NCI-H2081 treated with DMSO at 0.1 percent for 48 hours (cell line): ENCODE measurements around the gene KRT13.

Source experiments
- DNase-seq: peaks from one replicate; lab custom pipeline; 2025; lab: John Stamatoyannopoulos, UW

KRT13 gene

DNA sequence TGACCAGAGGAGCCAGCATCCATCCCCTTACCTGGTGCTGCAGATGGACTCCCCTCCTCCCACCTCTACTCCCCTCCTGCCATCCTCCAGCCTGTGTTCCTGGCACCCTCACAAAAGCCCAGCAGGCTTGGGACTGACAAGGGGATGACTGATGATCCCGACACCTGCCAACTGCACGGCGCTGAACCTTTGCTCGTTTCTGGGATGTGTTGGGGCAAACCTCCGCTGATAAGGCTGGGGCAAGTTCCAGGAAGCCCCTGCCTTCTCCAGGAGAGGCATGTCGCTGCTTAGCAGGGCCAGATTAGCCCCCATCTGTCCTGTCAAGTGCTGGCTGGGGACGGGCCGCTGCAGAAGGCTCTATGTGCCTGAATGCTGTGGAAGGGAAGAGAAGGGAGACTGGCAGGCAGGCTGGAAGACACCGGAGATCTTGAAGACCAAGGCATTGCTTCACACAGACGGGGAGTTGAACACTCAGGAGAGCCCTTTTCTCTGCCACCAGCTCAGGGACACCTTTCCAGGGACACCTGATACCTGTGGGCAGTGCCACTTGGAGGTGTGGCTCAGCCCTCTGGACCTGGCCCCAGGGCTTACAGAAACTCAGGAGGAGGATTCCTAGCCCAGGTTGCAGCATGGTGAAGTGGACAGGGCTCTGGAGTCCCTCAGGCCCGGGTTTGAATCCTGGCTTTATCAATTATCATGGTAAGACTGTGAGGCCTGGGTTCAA lies 14.3 kb upstream of the KRT13 start:
- DNase-seq = peak; percentile 85

DNA sequence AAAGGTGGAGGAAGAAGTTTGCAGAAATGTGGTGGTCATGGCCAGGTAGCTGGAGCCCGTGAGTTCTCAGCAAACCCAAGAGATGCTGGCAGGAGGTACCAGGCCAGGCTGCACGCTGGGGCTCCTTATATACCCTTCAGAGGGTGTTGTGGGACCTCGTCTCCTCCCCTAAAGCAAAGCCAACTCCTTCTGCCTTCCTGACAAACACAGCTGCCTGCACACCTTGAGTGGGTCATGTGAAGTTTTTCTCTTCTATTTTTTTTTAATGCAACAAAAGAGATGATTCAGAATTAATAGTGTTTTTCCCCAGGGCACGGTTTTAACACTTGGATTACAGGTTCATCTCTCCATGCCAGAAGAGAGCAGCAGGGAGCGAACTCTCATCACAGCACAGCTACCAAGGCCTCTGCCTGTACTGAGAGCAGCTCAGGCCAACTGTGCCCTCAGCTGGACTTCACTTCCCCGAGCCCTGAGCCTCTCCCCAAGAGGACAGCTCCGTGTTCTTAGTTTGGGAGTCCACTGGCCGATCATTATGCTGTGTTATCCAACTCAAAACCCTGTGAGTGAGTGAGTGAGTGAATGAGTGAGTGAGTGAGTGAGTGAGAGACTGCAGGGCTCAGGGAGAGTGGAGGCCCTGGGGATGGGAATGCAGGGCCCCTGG lies 13.5 kb upstream of the KRT13 start, which contains the start of gene KRT15:
Gene KRT15 (minus strand): TSS at position 102 of the 661 bp plus-strand sequence. CDS start 63 bp downstream, at position 39.
- peak; percentile 85 for DNase-seq

DNA sequence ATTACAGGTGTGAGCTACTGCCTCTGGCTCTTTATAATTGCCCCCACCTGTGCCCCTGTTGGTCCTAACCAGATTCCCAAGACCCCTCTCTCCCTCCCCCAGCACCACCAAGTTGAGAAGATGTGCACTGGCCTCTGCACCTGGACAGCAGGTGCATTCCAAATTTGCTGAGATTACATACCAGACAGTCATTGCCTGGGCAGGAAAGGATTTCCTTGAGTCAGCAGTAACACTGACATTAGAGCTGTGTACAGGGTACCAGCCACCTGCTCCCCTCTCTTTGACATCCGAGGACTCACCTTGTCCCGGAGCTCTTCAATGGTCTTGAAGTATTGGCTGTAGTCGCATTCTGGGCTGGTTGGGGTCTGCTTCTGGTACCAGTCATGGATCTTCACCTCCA lies 12.6 kb upstream of the KRT13 start:
- DNase-seq = no peak

DNA sequence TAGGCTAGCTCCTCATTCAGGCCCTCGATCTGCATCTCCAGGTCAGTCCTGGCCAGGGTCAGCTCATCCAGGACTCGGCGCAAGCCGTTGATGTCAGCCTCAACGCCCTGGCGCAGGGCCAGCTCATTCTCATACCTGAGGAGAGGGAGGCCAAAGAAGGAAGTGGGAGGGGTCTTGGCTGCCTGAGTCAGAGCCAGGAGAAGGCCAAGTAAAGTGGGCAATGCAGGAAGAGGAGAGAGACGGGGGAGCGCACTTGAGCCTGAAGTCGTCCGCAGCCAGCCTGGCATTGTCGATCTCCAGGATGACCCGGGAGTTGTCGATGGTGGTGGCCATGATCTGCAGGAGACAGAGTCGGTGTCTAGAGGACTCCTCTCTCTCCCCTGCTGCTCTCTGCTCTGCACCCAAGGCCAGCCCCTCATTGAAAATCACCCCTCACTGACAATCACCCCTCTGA lies 11.4 kb upstream of the KRT13 start:
- DNase-seq = no peak

DNA sequence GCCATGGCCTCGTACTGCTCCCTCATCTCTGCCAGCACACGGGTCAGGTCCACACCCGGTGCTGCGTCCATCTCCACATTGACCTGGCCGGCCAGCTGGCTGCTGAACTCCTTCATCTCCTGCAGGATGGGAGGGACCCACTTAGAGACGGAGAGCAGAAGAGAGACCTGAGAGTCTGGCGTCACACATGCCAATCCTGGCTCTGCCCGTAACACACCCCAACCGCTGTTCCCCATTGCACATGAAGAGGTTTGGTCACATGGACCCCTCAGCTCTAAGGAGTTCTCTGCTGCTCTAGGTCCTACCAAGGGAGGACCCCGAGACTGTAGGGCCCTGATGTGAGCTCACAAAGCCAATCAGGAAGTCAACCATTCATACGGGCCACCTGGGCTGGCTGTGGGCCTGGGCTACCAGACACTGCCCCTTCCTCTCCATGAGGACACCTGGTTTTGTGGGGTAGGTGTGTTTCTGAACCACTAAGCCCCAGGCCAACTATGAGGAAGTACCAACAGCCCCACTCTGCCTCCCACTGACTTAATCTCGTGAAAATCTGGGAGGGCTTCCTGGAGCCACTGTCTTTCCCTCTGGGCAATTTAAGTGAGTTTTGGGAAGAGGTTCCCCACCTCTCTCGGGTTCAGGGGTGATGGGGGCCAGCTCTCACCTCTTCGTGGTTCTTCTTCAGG lies 10.9 kb upstream of the KRT13 start:
- DNase-seq = no peak

DNA sequence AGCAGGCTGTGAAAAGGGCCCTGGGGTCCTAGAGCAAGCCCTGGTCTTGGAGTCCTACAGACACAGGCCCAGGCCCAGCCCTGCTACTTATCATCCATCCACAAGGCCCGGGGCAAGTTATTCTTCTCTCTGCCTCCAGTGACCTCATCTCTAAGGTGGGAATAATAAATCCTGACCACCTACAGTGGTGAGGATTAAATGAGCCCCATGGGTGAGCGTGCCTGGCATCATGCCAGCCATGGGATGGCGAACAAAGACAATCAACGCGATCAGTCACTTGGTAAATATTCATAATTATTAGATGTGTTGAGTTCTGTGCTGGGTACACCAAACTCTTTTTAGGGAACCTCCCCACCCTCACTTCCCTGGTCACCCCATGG lies 7.7 kb upstream of the KRT13 start:
- DNase-seq = peak; percentile 81

DNA sequence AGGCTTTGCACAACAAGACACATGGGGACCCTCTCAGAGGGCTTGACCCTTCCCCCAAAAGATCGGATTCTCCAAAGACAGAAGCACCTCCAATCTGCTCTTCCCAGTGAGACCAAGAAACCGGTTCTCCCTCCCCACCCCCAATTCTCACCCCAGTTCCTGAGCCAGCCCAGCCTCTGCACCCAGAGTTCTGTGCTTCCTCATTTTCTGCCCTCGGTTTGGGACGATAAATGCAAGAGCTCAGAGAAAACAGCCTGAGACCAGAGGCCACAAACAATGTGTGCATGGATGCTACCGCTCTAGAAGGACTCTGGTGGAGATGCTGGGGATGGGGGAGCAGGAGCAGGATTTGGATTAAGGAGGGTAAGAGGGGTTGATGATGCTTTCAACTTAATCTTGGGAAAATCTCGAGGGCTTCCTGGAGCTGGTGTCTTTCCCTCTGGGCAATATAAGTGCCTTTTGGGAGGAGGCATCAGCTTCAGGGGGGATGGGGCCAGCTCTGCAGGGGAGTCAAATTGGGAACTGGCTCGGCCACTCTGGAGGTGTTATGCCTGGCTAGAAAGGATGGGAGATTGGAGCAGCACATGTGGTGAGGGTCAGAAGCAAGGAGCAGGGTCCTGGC lies 7.2 kb upstream of the KRT13 start:
- DNase-seq = no peak

DNA sequence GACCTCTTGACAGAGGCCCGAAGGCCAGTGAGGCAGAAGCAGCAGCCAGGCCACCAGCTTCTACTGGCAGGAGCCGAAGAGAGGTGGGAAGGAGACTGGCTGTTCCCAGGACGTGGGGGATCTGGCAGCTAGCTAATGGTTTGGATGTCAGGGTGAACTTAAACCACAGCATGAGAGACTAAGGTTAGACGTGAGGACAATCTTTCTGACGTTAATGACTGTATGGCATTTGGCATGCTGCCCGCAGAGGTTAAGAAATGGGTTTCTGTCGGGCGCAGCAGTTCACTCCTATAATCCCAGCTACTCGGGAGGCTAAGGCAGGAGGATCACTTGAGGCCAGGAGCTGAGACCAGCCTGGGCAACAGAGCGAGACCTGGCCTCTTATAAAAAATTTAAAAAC lies 6.3 kb upstream of the KRT13 start:
- no peak for DNase-seq

DNA sequence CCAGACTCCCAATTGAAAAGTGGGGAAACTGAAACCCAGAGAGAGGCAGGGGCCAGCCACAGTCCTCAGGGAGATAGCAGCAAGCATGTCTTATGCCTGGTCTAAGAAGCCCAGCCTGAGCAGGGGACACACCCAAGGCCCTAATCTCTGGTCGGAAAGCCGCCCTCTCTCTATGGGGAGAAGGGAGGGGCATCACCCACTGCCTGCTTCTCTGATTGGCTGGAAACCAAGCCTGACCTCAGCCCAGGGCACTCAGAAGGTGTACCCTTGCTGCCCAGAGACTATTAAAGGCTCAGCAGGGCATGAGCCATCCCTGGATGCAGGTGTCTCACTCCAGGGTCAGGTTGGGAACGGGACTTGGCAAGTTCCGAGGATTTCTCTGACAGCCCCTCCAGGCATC lies 5.7 kb upstream of the KRT13 start:
- no peak for DNase-seq

DNA sequence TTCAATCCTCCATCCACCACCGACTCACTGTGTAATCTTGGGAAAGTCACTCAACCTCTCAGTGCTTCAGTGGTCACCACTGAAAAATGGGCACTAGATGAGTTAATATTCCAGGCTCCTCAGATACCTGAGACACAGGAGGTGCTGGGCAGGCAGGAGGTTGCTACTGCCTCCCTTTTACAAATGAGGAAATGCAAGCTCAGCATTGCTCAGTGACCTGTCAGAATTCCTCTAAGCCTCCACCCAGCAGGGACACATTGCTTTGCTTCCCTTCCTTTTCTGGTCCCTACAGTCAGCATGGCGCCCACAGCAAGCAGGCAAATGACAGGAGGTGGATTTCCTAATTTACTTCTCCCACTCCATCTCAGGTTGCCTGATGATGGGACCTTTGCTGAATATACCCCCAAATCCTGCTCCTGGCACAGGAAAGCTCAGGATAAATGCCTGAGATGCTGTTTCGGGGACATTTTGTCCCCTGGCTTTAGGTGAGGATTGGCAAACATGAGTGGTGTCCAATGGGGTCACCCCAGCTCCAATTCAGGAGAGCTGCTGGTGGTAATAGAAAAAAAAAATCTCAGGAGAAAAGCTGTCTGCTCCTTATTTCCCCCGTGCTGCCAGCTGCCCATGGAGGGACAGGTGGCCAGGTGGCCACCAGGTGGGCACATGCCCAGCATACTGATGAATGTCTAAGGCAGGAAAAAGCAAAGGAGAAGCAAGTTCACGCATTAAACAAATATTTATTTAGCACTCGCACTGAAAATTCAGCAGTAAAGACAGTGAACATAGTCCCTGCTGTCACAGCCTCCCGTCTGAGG lies 5.0 kb upstream of the KRT13 start:
- no peak for DNase-seq

DNA sequence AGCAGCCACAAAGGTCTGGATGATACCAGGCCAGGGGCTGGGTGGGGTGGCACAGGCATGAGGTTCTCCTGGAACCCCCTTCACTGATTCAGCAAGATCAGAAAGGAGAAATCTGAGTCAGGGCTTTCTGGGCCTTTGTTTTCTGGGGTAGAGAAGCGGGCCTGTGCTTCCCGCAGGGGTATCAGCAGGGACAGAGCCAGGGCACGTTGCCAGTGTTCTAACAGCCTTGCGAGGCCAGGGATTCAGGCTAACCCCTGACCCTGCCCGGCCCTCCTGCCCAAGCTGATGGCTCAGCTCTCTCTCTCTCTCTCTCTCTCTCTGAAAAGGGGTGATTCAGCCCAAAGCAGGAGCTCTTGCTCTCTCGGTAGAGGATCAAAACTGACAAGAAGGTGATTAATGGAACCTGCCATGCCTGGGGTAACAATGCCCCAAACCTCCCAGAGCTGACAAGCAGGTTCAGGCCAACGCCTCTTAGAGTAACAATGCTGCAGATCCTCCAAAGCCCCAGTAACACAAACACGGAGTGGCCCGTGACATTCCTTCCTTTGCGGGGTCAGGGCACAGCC lies 2.0 kb upstream of the KRT13 start:
- DNase-seq = no peak

DNA sequence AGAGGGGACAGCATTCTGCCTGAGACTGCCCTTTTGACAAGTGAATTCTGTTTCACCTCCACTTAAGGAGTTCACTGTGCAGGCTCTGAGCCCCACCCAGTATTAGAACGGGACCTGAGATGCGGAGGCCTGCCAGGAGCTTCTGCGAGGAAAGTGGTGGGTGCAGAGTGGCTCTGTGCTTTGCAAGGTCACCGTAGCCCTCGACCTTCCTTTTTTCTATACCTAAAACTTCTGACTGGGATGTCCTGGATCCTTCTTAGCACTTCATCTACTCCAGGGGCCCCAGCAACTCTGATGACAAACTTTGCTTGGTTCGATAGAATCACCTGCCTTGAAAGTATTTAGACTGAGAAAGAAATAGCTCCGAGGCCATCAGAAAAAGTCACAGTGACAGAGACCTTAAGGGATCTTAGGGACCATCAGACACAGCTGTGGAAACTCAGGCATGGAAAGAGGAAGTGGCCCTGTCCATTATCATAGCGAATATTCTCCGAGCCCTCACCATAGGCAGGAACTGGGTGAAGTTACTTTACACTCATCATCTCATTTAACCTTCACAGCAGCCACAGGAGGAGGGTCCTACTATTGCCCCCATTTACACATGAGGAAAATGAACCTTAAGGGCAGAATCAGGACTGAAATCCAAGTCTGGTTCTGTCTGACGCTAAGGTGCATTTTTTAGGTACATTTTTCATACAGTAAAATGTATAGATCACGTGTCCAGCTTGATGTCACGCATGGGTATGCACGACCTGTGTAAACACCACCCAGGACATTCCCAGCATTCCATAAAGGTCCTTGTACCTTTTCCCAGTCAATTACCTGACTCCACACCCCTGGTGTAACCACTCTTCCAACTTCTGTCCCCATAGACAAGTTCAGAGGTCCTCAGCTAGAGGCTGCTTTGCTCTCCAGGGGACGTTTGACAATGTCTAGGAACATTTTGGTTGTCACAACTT lies 676 bp upstream of the KRT13 start:
- DNase-seq = no peak

DNA sequence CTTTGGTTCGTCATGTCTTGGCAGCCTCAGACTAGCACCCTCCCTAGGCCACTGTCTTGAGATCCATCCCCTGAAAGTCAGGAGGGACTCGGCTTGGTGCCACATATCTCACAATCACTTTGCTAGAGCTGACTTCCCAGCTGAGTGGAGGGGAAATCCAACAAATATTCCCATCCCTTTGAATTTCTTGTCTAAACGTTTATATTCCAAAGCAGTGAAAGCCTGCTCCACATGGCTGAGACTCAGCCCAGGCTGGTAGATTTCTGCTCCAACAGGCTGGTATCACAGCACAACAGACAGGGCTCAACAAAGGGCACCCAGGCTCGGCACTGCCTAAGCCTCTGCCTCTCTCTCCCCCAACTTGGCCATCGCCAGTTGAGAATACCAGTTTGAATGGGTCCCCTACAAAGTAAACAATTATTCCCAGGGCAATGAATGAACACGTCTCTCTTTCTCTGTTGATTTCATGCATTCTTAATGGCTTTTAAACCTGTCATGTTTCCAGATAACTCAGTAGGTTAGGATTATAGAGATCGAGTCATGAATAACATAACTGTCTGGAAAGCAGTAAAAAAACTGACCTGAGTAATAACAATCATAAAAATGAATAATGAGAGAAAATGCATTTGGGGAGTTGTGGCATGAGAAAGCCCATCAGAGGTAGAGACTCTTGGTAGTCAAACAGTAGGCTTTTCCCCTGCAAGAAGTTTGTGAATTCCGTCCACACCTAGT lies 1.0 kb downstream of the KRT13 start:
- no peak for DNase-seq

DNA sequence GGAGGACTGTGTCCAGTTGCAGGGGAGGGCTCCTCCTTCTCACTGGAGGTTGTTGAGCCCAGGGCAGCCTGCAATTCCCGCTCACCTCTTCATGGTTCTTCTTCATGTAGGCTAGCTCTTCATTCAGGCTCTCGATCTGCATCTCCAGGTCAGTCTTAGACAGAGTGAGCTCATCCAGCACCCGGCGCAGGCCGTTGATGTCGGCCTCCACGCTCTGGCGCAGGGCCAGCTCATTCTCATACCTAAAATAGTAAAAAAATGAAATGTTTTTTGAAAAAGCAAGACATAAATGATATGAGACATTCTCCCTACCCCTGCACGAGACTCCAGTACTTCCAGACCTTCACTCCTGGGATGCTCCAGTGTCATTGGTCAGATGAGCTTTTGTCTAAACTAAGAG lies 2.2 kb downstream of the KRT13 start:
- DNase-seq = no peak

DNA sequence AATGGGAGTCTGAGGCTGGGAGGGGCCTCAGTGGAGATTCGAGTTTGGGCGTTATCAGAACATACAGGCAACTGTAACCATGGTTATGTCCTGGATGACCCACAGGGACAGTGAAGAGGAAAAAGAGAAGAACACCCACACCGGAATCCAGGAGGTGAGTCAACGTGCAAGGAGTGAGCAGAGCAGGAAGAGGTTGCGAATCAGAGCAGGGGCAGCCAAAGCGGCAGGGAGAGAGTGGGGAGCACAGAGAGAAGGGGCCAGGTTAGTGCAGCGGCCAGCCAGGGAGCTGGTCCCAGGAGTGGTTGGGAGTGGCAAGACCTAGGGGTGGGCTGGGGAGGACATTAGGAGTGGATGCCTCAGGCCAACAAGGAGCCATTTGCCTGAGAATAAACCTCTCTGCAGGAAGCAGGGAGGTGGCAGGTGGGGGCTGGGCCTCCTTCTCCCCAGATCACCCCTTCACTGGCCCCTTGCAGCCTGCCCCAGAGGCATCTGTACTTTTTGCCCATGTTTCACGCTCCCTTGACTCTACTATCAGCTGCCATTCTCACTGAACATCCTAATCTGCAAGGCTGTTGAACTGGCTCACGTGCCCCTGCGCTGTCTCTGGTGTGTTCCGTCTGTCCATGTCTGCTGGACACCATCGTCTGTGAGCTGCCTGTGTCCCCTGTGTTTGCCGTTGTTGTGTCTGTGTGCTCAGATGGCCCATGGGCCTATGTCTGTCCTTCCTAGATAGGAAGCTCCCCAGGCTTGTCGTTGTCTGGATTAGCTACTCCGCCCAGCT lies 5.1 kb downstream of the KRT13 start:
- DNase-seq = no peak

DNA sequence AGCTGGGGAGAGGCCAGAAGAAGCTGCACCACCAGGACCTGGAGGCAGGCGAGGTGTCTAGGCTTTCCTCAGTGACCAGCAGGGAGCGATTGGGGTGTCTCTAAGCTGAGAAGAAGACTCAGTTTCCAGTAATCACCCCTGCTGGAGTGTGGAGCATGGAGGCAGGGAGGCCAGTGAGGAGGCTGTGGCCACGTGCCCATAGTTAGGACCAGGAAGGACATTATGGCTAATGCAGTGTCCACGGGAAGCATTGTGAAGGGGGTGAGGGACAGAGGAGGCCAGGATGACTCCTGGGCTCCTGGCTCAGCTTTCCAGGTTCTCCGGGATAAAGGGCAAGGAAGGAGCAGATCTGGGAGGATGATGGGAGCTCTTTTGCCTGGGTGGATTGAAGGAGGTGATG lies 5.7 kb downstream of the KRT13 start:
- no peak for DNase-seq

DNA sequence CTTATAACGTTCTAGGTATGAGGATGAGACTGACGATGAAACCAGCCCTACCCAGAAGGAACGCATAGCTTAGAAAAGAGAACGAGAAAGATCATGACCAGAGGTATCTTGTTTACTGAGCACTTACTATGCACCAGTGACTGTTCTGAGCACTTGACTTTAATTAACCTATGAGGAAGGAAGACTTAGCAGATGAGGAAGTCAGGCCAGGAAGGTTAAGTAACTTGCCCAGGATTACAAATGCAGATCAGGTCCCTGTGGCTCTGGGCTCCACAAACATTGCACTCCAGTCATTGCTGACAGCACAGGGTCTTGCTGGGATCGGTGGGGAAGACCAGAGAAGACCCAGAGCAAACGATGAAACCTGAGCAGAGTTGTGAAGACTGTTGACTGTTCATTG lies 7.1 kb downstream of the KRT13 start:
- no peak for DNase-seq

DNA sequence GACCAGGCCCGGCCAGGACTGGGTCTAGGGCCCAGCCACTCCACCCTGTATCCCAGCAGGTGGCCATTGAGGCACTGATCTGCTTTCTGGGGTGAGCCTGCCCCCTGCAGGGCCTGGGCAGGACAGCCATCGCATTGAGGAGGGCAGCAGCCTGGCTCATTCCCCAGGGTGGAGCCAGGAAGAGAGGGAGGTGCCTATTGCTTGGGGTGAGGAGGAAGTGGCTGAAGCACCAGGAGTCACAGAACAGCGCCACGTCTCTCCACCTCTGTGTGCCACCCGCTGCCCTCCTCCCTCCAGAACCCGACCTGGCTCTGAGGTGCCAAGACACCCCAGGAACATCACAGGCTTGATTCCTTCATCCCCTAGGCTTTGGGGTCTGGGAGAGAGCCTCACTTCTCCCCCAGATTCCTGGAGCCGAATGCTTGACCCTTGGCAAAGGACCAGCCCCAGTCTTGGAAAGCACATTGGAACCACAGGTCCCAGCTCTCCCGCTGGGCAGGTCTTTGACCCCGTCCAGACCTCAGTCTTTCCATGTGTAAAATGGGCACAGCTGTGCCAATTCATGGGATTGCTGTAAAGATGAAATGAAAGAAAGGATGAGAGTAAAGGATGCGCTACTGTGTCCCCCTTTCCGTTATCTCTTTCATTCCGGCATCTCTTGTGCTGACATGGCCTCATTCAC lies 8.5 kb downstream of the KRT13 start:
- DNase-seq = no peak
